HCT116 (cell line): ENCODE measurements around the gene ZNF224. TPM values are rescaled to one million over a fixed set of nuclear protein-coding genes. Genes with fewer than 3 reads are reported as not detected.

ENCODE experiments used
- ATAC-seq: fragments of 200-7000 bp; cut with Tn5 transposase; 2 replicates; pipeline ENCODE4 v1.9.1; 2020; ENCODE audit warnings: mild to moderate bottlenecking, moderate library complexity
- BruUV-seq: library from RNA; stranded (reverse); fragments of 400-500 nt; replicated peaks from 2 replicates; lab custom pipeline; 2021; lab: Mats Ljungman, UMichigan
- CTCF ChIA-PET: fragments of 300-600 bp; sonication (Branson Sonifier 250); formaldehyde crosslinking; loops from one replicate; lab custom pipeline; 2021; ENCODE audit warnings: antibody characterized with exemption; lab: Charles Lee
- POLR2A ChIA-PET: fragments of 300-600, 350-600 bp; sonication (Branson Sonifier 250); formaldehyde crosslinking; loops from one replicate; lab custom pipeline; 2021; ENCODE audit warnings: antibody characterized with exemption; lab: Charles Lee
- RAD21 ChIA-PET, 2 experiments: fragments of 300-600 bp; sonication (Branson Sonifier 250); formaldehyde crosslinking; loops; one replicate each; lab custom pipeline; 2023; ENCODE audit warnings: low total read pairs in 2 of 2; ENCODE audit not compliant: uncharacterized antibody in 2 of 2, unreplicated experiment in 2 of 2, low non-redundant PET in 1 of 2; lab: Charles Lee
- DNase-seq: peaks from one replicate; pipeline ENCODE4 v3.0.0-alpha.2; 2010; ENCODE audit warnings: low read depth, low spot score
- H2AFZ ChIP-seq: fragments of 200-600 bp; shearing (Covaris generic), sonication (generic); 2 replicates; pipeline ENCODE4 v1.6.1; 2017; ENCODE audit warnings: low read depth, mixed run types, mixed read lengths, antibody characterized with exemption, low read length; ENCODE audit not compliant: poor library complexity, severe bottlenecking
- H3K27ac ChIP-seq: 2 replicates; pipeline ENCODE4 v1.5.1; 2012; ENCODE audit warnings: low read depth, low read length
- H3K27me3 ChIP-seq: fragments of 200-600 bp; sonication (generic); 2 replicates; pipeline ENCODE4 v1.6.1; 2016; ENCODE audit warnings: mixed run types, low read length, mixed read lengths; ENCODE audit not compliant: insufficient read depth
- H3K36me3 ChIP-seq, 2 experiments: fragments of 200-500 bp in 1 of 2; fragments of 200-600 bp in 1 of 2; sonication (Bioruptor generic) in 1 of 2; sonication (generic) in 1 of 2; 2 replicates each; pipeline versions ENCODE4 v1.5.1 to v1.6.1; 2014 to 2016; ENCODE audit warnings: low read length in 2 of 2, inconsistent platforms in 1 of 2, mixed read lengths in 1 of 2, mixed run types in 1 of 2; ENCODE audit not compliant: insufficient read depth in 2 of 2, control insufficient read depth in 1 of 2
- H3K4me1 ChIP-seq, 2 experiments: fragments of 200-600 bp in 1 of 2; sonication (generic) in 1 of 2; 2 replicates each; pipeline versions ENCODE4 v1.5.1 to v1.6.1; 2012 to 2017; ENCODE audit warnings: low read length in 2 of 2, inconsistent platforms in 1 of 2, mild to moderate bottlenecking in 1 of 2, mixed read lengths in 1 of 2, mixed run types in 1 of 2, moderate library complexity in 1 of 2; ENCODE audit not compliant: insufficient read depth in 2 of 2, control insufficient read depth in 1 of 2
- H3K4me2 ChIP-seq: fragments of 200-600 bp; sonication (generic); 2 replicates; pipeline ENCODE4 v1.6.1; 2017; ENCODE audit warnings: mixed run types, low read length, mixed read lengths
- H3K4me3 ChIP-seq, 2 experiments: fragments of 200-600 bp in 1 of 2; sonication (generic) in 1 of 2; replicated peaks in 1 of 2; 2 replicates each; pipeline ENCODE4 v1.5.1; 2011 to 2016; ENCODE audit warnings: low read length in 2 of 2, control low read depth in 1 of 2, low read depth in 1 of 2, mild to moderate bottlenecking in 1 of 2, mixed read lengths in 1 of 2, mixed run types in 1 of 2
- H3K79me2 ChIP-seq: fragments of 200-600 bp; sonication (generic); 2 replicates; pipeline ENCODE4 v1.6.1; 2017; ENCODE audit warnings: mild to moderate bottlenecking, mixed run types, low read length, moderate library complexity, mixed read lengths; ENCODE audit not compliant: insufficient read depth
- H3K9ac ChIP-seq: fragments of 200-600 bp; sonication (generic); 2 replicates; pipeline ENCODE4 v1.6.1; 2016; ENCODE audit warnings: low read length, mixed read lengths
- H3K9me2 ChIP-seq: fragments of 200-600 bp; sonication (generic), shearing (Covaris generic); 2 replicates; pipeline ENCODE4 v1.6.1; 2017; ENCODE audit warnings: mixed run types, mild to moderate bottlenecking, moderate library complexity; ENCODE audit not compliant: insufficient read depth
- H3K9me3 ChIP-seq, 2 experiments: fragments of 200-500 bp in 1 of 2; fragments of 200-600 bp in 1 of 2; sonication (Bioruptor generic) in 1 of 2; sonication (generic) in 1 of 2; 2 replicates each; pipeline ENCODE4 v1.6.1; 2014 to 2017; ENCODE audit warnings: low read length in 2 of 2, mixed read lengths in 2 of 2, inconsistent platforms in 1 of 2, low read depth in 1 of 2, mild to moderate bottlenecking in 1 of 2, mixed run types in 1 of 2, moderate library complexity in 1 of 2; ENCODE audit not compliant: control insufficient read depth in 1 of 2, insufficient read depth in 1 of 2
- H4K20me1 ChIP-seq: fragments of 200-600 bp; sonication (generic), shearing (Covaris generic); 2 replicates; pipeline ENCODE4 v1.6.1; 2017; ENCODE audit warnings: mixed run types, mild to moderate bottlenecking, moderate library complexity; ENCODE audit not compliant: insufficient read depth
- CBX3 ChIP-seq: IDR thresholded peaks from 2 replicates; pipeline ENCODE4 v1.6.1; 2012; ENCODE audit warnings: low read depth
- ELF1 ChIP-seq: IDR thresholded peaks from 2 replicates; pipeline ENCODE4 v1.6.1; 2012; ENCODE audit warnings: low read depth, borderline replicate concordance
- EZH2phosphoT487 ChIP-seq: fragments of 200-600 bp; IDR thresholded peaks from 2 replicates; pipeline ENCODE4 v1.6.1; 2018; ENCODE audit warnings: antibody characterized with exemption, borderline replicate concordance
- FOSL1 ChIP-seq: IDR thresholded peaks from 2 replicates; pipeline ENCODE4 v1.6.1; 2012; ENCODE audit warnings: low read depth
- JUND ChIP-seq: IDR thresholded peaks from 2 replicates; pipeline ENCODE4 v1.6.1; 2012
- POLR2A ChIP-seq: IDR thresholded peaks from 2 replicates; pipeline ENCODE4 v1.7.0; 2011; ENCODE audit warnings: borderline replicate concordance; ENCODE audit not compliant: insufficient read depth, insufficient read length; ENCODE audit errors: extremely low read depth
- POLR2AphosphoS5 ChIP-seq: IDR thresholded peaks from 2 replicates; pipeline ENCODE4 v1.6.1; 2011; ENCODE audit warnings: mild to moderate bottlenecking, low read depth, low read length, moderate library complexity
- RAD21 ChIP-seq: IDR thresholded peaks from 2 replicates; pipeline ENCODE4 v1.6.1; 2012; ENCODE audit warnings: low read depth, mild to moderate bottlenecking
- SIN3A ChIP-seq: IDR thresholded peaks from 2 replicates; pipeline ENCODE4 v1.6.1; 2012; ENCODE audit warnings: low read depth
- TCF7L2 ChIP-seq: IDR thresholded peaks from 2 replicates; pipeline ENCODE4 v1.7.0; 2011; ENCODE audit warnings: borderline replicate concordance, inconsistent platforms; ENCODE audit not compliant: insufficient read depth, insufficient read length; ENCODE audit errors: extremely low read depth
- YY1 ChIP-seq: IDR thresholded peaks from 2 replicates; pipeline ENCODE4 v1.6.1; 2011; ENCODE audit warnings: low read length, low read depth, moderate library complexity, mild to moderate bottlenecking; ENCODE audit not compliant: insufficient replicate concordance; ENCODE audit errors: extremely low read depth
- ZFX ChIP-seq: fragments of 450-650 bp; IDR thresholded peaks from 2 replicates; pipeline ENCODE4 v1.6.1; 2017
- ZNF274 ChIP-seq: fragments of 200-500 bp; sonication (Bioruptor generic); IDR thresholded peaks from 2 replicates; pipeline ENCODE4 v1.6.1; 2014; ENCODE audit warnings: mild to moderate bottlenecking, low read depth, low read length, inconsistent platforms
- intact Hi-C: fragments of 100-400 bp; cut with micrococcal nuclease; formaldehyde crosslinking; loops from 2 replicates; pipeline ENCODE4 v1.10.0; 2022
- total RNA-seq: library from RNA; stranded (reverse); gene quantifications from one replicate; pipeline ENCODE4 v1.2.1, GENCODE V29; 2021; ENCODE audit not compliant: unreplicated experiment
- TF ChIP-seq, protein P1 (sequence below): IDR thresholded peaks from 2 replicates; pipeline ENCODE4 v1.6.1; 2012
- TF ChIP-seq, protein P2 (sequence below), 3 experiments: fragments of 200-600 bp in 1 of 3; sonication (generic) in 1 of 3; IDR thresholded peaks in 2 of 3; conservative IDR thresholded peaks in 1 of 3; 2 replicates each; pipeline ENCODE4 v1.5.1; 2012 to 2017; ENCODE audit warnings: low read depth in 2 of 3, low read length in 2 of 3, antibody characterized with exemption in 1 of 3, borderline replicate concordance in 1 of 3, control low read depth in 1 of 3, mild to moderate bottlenecking in 1 of 3, mixed read lengths in 1 of 3, mixed run types in 1 of 3, moderate library complexity in 1 of 3; ENCODE audit not compliant: insufficient read depth in 1 of 3
- TF ChIP-seq, protein P3 (sequence below): IDR thresholded peaks from 2 replicates; pipeline ENCODE4 v1.6.1; 2012
- TF ChIP-seq, protein P4 (sequence below): IDR thresholded peaks from 2 replicates; pipeline ENCODE4 v1.6.1; 2012; ENCODE audit warnings: low read depth
- TF ChIP-seq, protein P5 (sequence below): IDR thresholded peaks from 2 replicates; pipeline ENCODE4 v1.6.1; 2011; ENCODE audit warnings: mild to moderate bottlenecking, low read length, moderate library complexity; ENCODE audit not compliant: insufficient replicate concordance; ENCODE audit errors: extremely low read depth

The ZNF224 gene
- total RNA-seq, 1 experiment from 2014 or later: 15.1 TPM

DNA sequence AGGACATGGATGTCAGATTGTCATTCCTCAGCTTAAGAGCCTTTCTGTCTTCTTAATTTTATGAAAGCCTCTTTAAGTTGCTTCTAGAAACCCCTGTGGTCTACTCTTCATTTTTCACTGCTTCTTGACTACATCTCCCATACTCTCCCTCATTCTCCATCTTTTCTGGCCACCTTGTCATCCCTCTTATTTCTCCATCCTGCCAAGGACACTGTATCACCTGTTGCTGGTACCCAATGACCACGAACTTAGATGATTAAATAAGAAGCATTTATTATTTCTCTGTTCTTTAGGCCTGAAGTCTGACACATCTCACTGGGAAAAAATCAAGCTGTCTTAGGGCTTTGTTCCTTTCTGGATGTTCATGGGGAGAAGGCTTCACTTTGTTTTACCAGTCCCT, 33.1 kb upstream of the ZNF224 start:
- RAD21 ChIA-PET: no interaction called here

More for the DNA sequence above, 33.1 kb upstream of the ZNF224 start:
- H3K4me3 ChIP-seq: no peak overlapping the region
- no peaks in the 10 kb centered on the region for H3K4me1 ChIP-seq
- no peak overlapping the region for H3K4me2 ChIP-seq
- H3K27me3 ChIP-seq: no peaks in the 10 kb centered on the region
- no peak for ATAC-seq
- intact Hi-C loops: no loop called here
- ChIA-PET CTCF (no interaction called here), POLR2A (no interaction called here)
- H3K27ac ChIP-seq: no peak overlapping the region
- peaks cover 0 to 8% of the 10 kb centered on the region in 2 experiments; a peak in 3 of 4 replicates for H3K9me3 ChIP-seq
- no peak for TF ChIP-seq FOSL1
- TF ChIP-seq, protein P1, sequence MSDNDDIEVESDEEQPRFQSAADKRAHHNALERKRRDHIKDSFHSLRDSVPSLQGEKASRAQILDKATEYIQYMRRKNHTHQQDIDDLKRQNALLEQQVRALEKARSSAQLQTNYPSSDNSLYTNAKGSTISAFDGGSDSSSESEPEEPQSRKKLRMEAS: no peak
- TF ChIP-seq ZNF274: no peak
- TF ChIP-seq SIN3A: no peak
- no peak for TF ChIP-seq ZFX
- TF ChIP-seq YY1: no peak
- TF ChIP-seq, protein P2, sequence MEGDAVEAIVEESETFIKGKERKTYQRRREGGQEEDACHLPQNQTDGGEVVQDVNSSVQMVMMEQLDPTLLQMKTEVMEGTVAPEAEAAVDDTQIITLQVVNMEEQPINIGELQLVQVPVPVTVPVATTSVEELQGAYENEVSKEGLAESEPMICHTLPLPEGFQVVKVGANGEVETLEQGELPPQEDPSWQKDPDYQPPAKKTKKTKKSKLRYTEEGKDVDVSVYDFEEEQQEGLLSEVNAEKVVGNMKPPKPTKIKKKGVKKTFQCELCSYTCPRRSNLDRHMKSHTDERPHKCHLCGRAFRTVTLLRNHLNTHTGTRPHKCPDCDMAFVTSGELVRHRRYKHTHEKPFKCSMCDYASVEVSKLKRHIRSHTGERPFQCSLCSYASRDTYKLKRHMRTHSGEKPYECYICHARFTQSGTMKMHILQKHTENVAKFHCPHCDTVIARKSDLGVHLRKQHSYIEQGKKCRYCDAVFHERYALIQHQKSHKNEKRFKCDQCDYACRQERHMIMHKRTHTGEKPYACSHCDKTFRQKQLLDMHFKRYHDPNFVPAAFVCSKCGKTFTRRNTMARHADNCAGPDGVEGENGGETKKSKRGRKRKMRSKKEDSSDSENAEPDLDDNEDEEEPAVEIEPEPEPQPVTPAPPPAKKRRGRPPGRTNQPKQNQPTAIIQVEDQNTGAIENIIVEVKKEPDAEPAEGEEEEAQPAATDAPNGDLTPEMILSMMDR (IDR thresholded peaks at IDR 0.05 in 2 of 3, conservative IDR thresholded peaks at IDR 0.05 in 1 of 3; ENCODE audit: borderline replicate concordance in 1 of 3, insufficient read depth in 1 of 3, low read depth in 2 of 3, low read length in 2 of 3): no peak
- TF ChIP-seq EZH2phosphoT487: no peak
- no peak for TF ChIP-seq JUND
- TF ChIP-seq, protein P3, sequence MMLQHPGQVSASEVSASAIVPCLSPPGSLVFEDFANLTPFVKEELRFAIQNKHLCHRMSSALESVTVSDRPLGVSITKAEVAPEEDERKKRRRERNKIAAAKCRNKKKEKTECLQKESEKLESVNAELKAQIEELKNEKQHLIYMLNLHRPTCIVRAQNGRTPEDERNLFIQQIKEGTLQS: no peak
- no peak for TF ChIP-seq CBX3
- TF ChIP-seq RAD21: no peak
- TF ChIP-seq POLR2AphosphoS5: no peak
- TF ChIP-seq, protein P4, sequence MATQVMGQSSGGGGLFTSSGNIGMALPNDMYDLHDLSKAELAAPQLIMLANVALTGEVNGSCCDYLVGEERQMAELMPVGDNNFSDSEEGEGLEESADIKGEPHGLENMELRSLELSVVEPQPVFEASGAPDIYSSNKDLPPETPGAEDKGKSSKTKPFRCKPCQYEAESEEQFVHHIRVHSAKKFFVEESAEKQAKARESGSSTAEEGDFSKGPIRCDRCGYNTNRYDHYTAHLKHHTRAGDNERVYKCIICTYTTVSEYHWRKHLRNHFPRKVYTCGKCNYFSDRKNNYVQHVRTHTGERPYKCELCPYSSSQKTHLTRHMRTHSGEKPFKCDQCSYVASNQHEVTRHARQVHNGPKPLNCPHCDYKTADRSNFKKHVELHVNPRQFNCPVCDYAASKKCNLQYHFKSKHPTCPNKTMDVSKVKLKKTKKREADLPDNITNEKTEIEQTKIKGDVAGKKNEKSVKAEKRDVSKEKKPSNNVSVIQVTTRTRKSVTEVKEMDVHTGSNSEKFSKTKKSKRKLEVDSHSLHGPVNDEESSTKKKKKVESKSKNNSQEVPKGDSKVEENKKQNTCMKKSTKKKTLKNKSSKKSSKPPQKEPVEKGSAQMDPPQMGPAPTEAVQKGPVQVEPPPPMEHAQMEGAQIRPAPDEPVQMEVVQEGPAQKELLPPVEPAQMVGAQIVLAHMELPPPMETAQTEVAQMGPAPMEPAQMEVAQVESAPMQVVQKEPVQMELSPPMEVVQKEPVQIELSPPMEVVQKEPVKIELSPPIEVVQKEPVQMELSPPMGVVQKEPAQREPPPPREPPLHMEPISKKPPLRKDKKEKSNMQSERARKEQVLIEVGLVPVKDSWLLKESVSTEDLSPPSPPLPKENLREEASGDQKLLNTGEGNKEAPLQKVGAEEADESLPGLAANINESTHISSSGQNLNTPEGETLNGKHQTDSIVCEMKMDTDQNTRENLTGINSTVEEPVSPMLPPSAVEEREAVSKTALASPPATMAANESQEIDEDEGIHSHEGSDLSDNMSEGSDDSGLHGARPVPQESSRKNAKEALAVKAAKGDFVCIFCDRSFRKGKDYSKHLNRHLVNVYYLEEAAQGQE: no peak
- TF ChIP-seq, protein P5, sequence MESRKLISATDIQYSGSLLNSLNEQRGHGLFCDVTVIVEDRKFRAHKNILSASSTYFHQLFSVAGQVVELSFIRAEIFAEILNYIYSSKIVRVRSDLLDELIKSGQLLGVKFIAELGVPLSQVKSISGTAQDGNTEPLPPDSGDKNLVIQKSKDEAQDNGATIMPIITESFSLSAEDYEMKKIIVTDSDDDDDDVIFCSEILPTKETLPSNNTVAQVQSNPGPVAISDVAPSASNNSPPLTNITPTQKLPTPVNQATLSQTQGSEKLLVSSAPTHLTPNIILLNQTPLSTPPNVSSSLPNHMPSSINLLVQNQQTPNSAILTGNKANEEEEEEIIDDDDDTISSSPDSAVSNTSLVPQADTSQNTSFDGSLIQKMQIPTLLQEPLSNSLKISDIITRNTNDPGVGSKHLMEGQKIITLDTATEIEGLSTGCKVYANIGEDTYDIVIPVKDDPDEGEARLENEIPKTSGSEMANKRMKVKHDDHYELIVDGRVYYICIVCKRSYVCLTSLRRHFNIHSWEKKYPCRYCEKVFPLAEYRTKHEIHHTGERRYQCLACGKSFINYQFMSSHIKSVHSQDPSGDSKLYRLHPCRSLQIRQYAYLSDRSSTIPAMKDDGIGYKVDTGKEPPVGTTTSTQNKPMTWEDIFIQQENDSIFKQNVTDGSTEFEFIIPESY: no peak
- no peak for TF ChIP-seq TCF7L2
- no peak for TF ChIP-seq POLR2A
- TF ChIP-seq ELF1: no peak
- H3K36me3 ChIP-seq: no peaks in the 10 kb centered on the region
- no peak for DNase-seq
- H4K20me1 ChIP-seq: no peaks in the 10 kb centered on the region
- no peak overlapping the region for H3K9ac ChIP-seq
- no TSS peak for BruUV-seq
- no peaks in the 10 kb centered on the region for H3K79me2 ChIP-seq
- no peak overlapping the region for H2AFZ ChIP-seq
- no peaks in the 10 kb centered on the region for H3K9me2 ChIP-seq
